HepG2 (cell line): Measurements from ENCODE around the gene DCTN3.

Experiments used
- EED ChIP-seq: sonication (generic); formaldehyde crosslinking; IDR thresholded peaks from 2 replicates; pipeline ENCODE4 v1.5.0; 2020; ENCODE audit warnings: mild to moderate bottlenecking, missing genetic modification reagents
- KLF11 ChIP-seq: IDR thresholded peaks from 2 replicates; pipeline ENCODE4 v1.6.1; 2016; ENCODE audit warnings: missing compliant biosample characterization
- REST ChIP-seq, 2 experiments: IDR thresholded peaks; 2 replicates each; pipeline ENCODE4 v1.6.1; 2011 to 2012; ENCODE audit warnings: low read length in 2 of 2, borderline replicate concordance in 1 of 2, low read depth in 1 of 2, mild to moderate bottlenecking in 1 of 2, moderate library complexity in 1 of 2
- TF ChIP-seq, protein P1 (sequence below): sonication (generic); formaldehyde crosslinking; IDR thresholded peaks from 2 replicates; pipeline ENCODE4 v1.5.0; 2020; ENCODE audit warnings: mild to moderate bottlenecking, missing genetic modification reagents, moderate library complexity

DNA sequence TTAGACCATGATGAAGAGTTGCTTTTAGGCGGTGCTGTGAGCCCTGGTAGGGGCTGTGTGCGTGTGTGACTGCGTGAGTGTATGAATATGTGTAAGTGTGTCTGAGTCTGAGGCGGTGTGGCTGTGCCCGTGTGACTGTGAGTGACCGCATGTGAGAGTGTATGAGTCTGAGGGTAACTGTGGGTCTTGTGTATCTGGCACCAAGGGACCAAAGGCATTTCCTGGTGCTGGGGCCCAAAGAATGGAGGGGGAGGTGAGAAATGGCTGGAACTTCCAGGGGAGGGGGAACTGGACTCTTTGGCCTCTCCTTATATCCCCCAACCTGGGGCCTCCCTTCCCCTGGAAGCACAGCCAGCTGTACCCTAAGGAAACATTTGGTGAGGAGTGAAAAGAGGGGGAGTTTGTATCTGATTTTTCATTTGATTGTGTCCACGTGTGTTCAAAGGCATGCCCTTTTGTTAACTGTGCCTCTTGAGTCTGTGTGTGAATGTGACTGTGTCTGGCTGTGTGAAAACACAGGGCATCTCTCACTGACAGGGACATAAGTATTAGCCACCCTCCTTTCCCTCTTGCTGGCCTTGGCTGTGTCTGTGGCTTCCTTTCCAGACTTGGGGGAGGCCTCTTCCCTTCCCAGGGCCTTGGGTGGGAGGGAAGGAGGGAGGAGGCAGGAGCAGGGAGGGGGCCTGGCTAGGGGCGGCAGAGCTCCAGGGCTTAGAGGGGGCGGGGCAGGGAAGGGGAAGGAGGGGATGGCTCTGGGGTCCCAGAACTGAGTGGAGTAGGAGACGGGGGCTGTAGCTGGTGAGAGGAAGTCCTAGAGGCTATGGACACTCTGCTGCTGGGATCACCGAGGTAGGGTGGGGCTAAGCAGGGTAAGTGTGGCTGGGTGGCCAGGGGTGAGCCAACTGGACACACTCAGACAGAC is 33.1 kb upstream of the DCTN3 start:
- TF ChIP-seq EED (CRISPR knock-in tag) (no peak), REST (IDR thresholded peaks at IDR 0.05; ENCODE audit: borderline replicate concordance in 1 of 2, low read depth in 1 of 2, low read length in 2 of 2) (no peak), KLF11 (CRISPR knock-in tag) (no peak)
- TF ChIP-seq, protein P1, sequence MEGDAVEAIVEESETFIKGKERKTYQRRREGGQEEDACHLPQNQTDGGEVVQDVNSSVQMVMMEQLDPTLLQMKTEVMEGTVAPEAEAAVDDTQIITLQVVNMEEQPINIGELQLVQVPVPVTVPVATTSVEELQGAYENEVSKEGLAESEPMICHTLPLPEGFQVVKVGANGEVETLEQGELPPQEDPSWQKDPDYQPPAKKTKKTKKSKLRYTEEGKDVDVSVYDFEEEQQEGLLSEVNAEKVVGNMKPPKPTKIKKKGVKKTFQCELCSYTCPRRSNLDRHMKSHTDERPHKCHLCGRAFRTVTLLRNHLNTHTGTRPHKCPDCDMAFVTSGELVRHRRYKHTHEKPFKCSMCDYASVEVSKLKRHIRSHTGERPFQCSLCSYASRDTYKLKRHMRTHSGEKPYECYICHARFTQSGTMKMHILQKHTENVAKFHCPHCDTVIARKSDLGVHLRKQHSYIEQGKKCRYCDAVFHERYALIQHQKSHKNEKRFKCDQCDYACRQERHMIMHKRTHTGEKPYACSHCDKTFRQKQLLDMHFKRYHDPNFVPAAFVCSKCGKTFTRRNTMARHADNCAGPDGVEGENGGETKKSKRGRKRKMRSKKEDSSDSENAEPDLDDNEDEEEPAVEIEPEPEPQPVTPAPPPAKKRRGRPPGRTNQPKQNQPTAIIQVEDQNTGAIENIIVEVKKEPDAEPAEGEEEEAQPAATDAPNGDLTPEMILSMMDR (CRISPR knock-in tag): no peak
